GM15510 (cell line): ENCODE results near the gene MBD3.
A peak's percentile ranks its signal among the peaks of the same experiment; 100 is the strongest.

ENCODE experiments used
- POLR2A ChIP-seq: IDR thresholded peaks from 3 replicates; pipeline ENCODE4 v1.6.1; 2011; ENCODE audit warnings: borderline replicate concordance; ENCODE audit not compliant: insufficient read length; ENCODE audit errors: extremely low read depth

MBD3 gene

GRCh38 chr19:1592755-1593500 is at the start of gene MBD3:
MBD3 (minus strand) TSS chr19:1592865; CDS start chr19:1592631, 234 bp downstream.
- TF ChIP-seq POLR2A = peak; percentile 83

DNA sequence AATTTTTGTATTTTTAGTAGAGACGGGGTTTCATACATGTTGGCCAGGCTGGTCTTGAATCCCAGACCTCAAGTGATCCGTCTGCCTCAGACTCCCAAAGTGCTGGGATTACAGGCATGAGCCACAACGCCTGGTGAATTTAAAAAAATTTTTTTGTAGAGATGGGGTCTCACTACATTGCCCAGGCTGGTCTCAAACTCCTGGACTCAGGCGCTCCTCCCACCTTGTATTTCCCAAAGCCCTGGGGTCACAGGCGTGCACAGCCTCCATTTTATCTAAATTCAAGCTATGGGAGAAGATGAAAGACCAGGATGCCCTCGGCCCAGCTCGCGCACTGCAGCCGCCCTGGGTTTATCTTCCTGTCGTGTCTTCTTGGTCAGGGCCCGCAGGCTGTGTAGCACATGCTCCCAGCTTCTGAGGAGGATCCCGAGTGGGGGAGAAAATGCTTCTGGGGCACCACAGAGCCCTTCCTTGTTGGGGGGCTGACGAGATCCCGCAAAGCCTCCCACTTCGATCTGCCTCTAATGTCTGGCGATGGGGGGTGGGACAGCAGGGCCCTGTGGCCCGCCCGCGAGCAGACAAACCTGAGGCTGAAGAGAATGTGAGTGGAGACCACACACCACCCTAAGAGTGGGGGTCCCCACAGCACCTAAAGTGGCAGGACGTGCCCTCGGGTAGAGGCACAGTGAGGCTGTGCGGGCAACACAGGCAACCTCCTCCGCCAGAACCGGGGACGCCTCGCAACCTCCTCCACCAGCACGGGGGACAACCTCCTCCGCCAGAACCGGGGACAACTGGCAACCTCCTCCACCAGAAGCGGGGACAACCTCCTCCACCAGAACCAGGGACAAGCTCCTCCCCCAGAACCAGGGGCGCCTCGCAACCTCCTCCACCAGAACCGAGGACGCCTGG is 43.9 kb upstream of the MBD3 start:
- no peak for TF ChIP-seq POLR2A

GRCh38 chr19:1634938-1635243 is 42.2 kb upstream of the MBD3 start:
- no peak for TF ChIP-seq POLR2A

- TF ChIP-seq POLR2A = no peak
Measured at GRCh38 chr19:1634242-1634937, 41.7 kb upstream of the MBD3 start.

DNA sequence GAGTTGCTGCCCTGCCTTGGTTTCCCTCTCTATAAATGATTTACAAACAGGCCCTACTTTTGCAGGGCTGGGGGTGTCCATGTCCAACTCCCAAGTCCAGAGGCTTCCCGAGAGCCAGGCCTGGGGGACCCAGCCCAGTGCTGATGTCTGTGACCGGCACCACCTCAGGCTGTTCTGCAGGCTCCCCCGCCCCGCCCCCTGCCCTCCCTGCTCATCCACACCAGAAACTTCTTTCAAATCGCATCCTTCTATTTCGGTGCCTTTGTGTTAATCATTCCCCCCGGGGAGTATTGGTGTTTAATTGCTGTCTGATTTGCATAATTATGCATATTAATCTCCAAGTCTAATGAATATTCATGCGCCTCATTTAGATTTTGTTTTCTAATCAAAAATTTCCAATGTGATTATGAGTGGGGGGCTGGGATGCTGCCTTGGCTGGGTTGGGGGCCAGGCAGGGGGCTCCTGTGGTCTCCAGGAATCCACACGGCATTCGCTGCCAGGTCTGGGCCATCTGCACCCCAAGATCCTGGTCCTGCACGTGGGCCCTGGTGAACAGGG is 40.7 kb upstream of the MBD3 start:
- TF ChIP-seq POLR2A = no peak

GRCh38 chr19:1632462-1633268 is 40.0 kb upstream of the MBD3 start:
- no peak for TF ChIP-seq POLR2A

DNA sequence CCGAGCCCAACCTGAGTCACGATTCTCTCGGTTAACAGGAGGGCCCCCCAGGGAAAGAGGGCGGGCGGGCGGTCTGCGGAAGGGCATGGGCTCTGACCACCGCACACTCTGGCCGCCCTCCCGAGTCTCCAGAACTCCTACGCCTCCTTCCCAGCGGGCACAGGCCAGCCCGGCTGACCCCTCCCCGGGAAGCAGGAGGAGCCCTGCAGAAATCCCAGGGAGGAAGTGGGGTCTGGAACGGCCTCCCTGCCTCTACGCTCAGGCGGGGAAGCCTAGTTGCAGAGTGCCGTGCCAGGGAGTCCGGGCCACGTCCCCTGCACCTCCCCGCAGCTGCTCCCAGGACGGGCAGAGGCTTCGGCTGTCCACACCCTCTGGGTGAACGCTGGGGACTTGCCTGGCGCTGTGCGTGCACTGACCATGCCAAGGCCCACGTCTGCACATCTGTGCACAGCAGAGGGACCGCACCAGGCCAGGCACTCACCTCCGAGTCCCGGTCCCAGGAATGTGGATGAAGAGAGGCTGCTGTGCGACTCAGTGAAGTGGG is 39.0 kb upstream of the MBD3 start:
- no peak for TF ChIP-seq POLR2A

GRCh38 chr19:1630811-1631210 is 38.1 kb upstream of the MBD3 start:
- TF ChIP-seq POLR2A = peak; percentile 30

GRCh38 chr19:1630012-1630411 is 37.3 kb upstream of the MBD3 start:
- no peak for TF ChIP-seq POLR2A

- no peak for TF ChIP-seq POLR2A
Measured at GRCh38 chr19:1629256-1629808, 36.7 kb upstream of the MBD3 start.

DNA sequence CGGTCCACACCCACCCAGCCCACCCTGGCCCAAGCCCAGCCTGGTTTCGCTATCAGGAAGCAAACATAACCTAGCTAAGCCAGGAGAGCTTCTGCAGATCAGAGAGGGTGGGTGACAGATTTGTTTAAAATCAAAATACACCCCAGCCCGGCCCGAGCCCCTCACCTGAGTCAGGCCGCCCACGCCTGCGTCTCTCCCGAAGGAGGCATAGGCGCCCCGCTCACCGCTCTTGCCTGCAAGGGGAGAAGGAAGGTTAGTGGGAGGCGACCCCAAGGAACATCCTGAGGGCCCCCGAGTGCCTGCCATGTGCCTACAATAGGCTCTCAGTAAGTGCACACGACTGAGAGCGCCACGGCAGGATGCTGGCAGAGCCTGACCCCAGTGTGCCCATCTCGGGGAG is 34.5 kb upstream of the MBD3 start:
- peak; percentile 2 for TF ChIP-seq POLR2A

DNA sequence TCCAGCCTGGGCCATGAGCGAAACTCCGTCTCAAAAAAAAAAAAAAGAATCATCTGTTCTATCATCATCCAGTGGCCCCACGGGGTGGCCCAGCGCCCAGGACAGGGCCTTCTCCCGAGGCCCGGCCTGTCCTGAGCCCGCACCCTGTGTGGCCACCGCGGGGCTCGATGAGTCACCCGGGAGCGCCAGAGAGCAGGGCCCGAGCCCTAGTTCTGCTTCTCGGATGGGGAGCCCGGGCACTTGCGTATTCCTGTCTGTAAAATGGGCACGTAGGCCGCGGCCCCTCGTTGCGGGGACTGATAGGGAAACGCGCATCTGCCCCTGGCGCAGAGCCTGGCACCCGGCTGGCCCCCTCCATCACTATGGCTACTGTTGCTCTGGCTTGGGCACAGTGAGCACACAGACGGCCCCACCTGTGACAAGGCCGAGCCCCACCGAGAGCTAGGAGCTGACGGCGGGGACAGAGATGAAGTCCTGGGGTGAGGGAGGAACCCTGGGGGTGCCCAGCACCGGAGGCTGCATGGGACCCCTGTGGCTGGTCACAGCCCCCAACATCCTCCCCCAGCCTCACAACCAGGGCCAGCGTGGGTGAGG is 33.8 kb upstream of the MBD3 start:
- TF ChIP-seq POLR2A = no peak

DNA sequence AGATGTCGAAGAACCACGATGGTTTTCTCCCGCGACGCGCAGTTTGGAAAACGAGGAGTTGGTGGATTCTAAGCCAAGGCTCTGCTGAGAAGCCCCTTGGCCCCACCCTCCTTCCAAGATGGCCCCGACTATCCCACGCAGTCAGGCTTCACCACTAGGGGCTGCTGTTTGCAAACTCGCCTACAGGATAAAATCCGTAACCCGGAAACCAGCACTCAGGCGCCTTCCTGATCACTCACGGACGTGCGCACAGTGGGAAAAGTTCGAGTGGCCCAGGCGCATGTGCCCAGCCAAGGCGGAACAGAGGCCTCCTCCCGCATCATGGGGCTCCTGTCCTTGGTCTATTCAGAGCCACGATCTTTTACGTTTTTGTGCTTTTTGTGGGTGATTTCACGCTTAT is 31.8 kb upstream of the MBD3 start:
- TF ChIP-seq POLR2A = no peak
